Hepatic stellate cell (primary cell): ENCODE data around the gene DDR2.

Experiments
- DNase-seq: peaks from one replicate; pipeline ENCODE4 v3.0.0; 2011; ENCODE audit warnings: low spot score

The DDR2 gene

GRCh38 chr1:162672622-162673260 lies 40.5 kb downstream of the DDR2 start:
- no peak for DNase-seq

- no peak for DNase-seq
These were observed 41.9 kb downstream of the DDR2 start for GRCh38 chr1:162674034-162674608.

- DNase-seq, result no peak
These were observed 43.8 kb downstream of the DDR2 start for GRCh38 chr1:162676087-162676486.

GRCh38 chr1:162676750-162677149 lies 44.5 kb downstream of the DDR2 start:
- DNase-seq, result no peak

GRCh38 chr1:162677607-162678371 lies 45.5 kb downstream of the DDR2 start:
- DNase-seq, result no peak

GRCh38 chr1:162678439-162678838 lies 46.2 kb downstream of the DDR2 start:
- no peak for DNase-seq

- DNase-seq, result no peak
These were observed 47.0 kb downstream of the DDR2 start for GRCh38 chr1:162679298-162679697.

- DNase-seq, result no peak
These were observed 48.3 kb downstream of the DDR2 start for GRCh38 chr1:162680419-162681121.

- no peak for DNase-seq
These were observed 48.8 kb downstream of the DDR2 start for GRCh38 chr1:162681122-162681436.

GRCh38 chr1:162682013-162682419 lies 49.8 kb downstream of the DDR2 start:
- DNase-seq, result no peak

GRCh38 chr1:162687870-162688269 lies 55.6 kb downstream of the DDR2 start:
- no peak for DNase-seq

GRCh38 chr1:162688521-162688920 lies 56.3 kb downstream of the DDR2 start:
- no peak for DNase-seq

- DNase-seq, result no peak
These were observed 56.7 kb downstream of the DDR2 start for GRCh38 chr1:162688931-162689330.

GRCh38 chr1:162689745-162690671 lies 57.7 kb downstream of the DDR2 start:
- DNase-seq, result no peak

GRCh38 chr1:162690672-162691434 lies 58.6 kb downstream of the DDR2 start:
- peak; percentile 68 for DNase-seq

- DNase-seq, result no peak
These were observed 59.8 kb downstream of the DDR2 start for GRCh38 chr1:162691999-162692575.

- DNase-seq, result no peak
These were observed 62.6 kb downstream of the DDR2 start for GRCh38 chr1:162694911-162695310.

GRCh38 chr1:162695687-162696086 lies 63.4 kb downstream of the DDR2 start:
- no peak for DNase-seq

GRCh38 chr1:162696286-162696862 lies 64.1 kb downstream of the DDR2 start:
- peak; percentile 49 for DNase-seq
